ENCODE data around the gene WWP2.
A peak's percentile ranks its signal among the peaks of the same experiment; 100 is the strongest.
"Not testable (repeated sequence)": the region's sequence is repeated elsewhere in the genome, so short reads cannot be mapped to it uniquely, and the experiment has no call there.

Gene WWP2

GRCh38 chr16:69747115-69747514, 15.0 kb upstream of the WWP2 start:
- FAIRE-seq = no peak

GRCh38 chr16:69748694-69749345, 13.3 kb upstream of the WWP2 start:
- FAIRE-seq = no peak

GRCh38 chr16:69754143-69754468, 8.0 kb upstream of the WWP2 start:
- FAIRE-seq = no peak

DNA sequence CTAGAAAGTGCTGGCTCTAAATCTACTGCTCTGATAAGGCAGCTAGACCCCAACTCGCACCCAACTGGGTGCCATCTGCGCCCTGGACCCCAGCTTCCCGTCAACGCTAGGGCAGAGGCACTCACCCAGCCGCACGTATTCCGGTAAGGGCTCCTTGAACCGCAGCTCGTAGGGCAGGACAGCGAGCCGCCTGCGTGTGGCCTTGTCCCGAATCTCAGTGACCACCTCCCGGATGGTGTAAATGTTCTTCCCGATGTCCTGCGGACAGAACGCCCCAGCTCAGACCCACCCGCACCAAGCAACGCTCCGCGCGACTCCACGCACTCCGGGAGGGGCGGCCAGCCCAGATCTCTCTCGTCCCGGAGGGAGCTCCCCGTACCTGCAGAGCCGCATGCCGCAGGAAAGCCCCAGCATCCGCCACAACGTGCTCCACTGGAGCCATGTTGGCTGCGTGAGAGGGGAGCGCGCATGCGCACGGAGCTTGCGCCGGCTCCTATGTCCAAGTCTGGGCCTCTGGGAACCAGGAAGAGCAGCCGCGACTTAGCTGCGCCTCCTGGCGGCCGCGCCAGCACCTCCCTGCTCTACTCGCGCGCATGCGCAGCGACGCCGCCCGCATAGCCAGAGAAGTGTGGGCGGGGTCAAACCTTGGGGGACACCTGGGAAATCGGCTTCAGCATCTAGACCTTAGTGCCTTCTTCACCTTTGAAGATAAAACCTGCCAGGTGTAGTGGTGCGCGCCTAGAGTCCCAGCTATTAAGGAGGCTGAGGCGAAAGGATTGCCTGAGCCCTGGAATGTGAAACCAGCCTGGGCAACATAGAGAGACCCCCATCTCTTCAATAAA, 7.4 kb upstream of the WWP2 start, which contains the start of gene NOB1:
NOB1 (minus strand) TSS at position 458 of the 842 bp plus-strand sequence; CDS start at position 442, 16 bp downstream.
- peak; percentile 25 for FAIRE-seq

DNA sequence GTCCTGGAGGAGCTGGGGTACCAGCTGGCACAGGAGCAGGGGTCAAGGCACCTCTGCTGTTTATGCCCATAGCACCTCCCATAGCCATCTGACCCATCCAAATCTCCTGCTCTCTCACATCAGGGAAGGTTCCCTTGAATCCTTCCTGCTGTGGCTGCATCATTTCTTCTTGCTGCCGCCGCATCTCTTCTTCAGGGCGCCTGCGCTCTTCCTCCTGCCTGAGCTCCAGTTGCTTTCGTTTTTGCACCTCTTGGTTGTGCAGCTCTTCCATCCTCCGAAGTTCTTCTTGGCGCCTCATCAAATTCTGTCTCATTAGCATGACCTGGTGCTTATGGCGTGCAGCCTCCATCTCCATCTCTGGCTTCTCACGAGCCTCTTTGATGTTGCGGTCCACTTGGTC, 5.4 kb upstream of the WWP2 start:
- FAIRE-seq = no peak

GRCh38 chr16:69757375-69757774, 4.8 kb upstream of the WWP2 start:
- not testable (repeated sequence) for FAIRE-seq

DNA sequence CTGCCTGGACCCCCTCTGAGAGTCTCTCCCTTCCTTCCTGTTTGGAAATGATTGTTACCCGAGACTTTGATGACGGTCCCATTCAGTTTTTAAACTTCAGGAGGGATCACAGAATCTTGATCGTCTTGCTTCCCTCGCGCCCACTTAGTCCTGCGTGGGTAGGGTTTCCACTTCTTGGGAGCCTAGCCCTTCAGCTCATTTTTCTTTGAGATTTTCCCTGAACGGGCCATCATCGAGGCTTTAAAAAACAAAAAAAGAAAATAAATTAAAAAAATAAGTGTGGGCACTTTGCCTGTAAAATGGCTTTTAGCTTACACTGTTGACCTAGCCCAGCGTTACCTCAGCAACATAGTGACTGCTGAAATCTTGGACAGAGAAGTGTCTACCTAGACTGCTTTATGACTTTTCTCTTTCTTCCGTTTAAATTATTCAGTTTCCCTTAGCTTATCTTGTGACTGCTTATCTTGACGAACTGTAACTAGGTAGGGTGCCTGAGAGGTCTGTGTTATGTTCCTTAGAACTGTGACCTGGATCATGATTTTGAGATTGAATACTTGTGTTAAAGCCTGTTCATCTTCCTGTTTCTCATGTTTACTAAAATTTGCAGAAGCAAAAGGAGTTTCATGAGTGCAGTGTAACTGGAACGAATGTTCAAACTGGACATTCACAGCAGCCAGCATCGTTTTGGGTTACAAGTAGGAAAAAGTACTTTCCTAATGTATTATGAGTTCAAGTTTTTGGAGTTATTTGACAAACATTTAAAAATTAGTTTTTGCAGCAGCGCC, 874 bp downstream of the WWP2 start:
- FAIRE-seq = no peak

DNA sequence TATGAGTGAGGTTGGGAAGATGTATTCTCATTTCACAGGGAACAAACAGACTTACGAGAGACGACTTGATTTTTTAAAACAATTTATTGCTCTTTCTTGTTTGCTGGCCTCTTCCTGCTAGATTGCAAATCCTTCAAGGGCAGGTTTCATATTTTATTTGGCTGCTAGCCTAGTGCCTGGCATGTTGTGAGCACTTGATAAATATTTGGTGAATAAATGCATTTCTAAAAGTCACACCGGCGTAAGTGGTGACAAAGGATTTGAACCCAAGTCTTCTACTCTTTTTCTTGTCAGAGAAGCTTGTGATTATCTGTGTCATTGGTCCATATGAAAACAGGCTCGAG, 1.4 kb downstream of the WWP2 start:
- no peak for FAIRE-seq

DNA sequence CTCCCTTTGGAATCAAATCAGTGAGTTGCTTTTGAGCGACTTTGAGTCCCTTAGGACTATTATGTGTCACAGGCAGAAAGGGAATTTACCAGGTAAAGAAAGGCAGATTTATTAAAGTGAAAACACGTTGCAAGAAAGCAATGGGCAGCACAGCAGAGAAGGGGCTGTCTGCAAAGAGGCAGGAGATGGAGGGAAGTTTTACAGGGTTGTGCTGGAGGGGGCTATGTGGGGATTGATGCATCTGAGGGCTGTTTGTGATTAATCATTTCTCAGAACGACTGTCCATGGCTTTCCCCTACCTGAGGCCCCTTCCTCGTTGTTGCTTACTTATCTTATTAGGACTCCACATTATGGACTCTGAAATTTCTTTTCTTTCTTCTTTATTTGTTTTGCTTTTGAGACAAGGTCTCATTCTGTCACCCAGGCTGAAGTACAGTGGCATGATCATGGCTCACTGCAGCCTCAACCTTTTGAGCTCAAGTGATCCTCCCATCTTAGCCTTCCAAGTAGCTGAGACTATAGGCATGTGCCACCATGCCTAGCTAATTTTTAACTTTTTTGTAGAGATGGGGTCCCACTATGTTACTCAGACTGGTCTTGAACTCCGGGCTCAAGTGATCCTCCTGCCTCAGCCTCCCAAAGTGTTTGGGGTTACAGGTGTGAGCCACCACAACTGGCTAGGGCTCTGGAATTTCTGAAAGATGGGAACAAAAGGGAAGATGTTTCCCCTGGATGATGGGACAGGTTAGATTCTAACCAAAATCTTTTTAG, 5.5 kb downstream of the WWP2 start:
- FAIRE-seq = no peak

DNA sequence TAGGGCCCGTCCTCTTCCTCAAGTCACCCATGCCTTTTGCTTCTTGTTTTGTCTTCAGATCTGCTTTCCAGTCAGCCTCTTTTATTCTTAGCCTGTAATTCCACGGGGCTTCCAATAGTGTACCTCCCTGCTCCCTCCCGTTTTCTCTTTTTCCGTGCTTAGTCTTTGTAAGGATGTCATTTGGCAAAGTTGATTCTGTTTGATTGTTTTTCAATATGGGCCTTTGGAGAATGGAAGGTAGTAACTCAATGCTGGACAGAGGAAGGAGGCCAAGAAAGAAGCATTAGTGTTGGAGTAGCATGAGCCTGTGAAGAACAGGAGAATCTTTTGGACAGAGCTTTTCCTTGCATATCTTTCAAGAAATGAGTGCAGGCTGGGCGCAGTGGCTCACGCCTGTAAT, 6.5 kb downstream of the WWP2 start:
- FAIRE-seq = no peak

GRCh38 chr16:69769404-69769803, 7.3 kb downstream of the WWP2 start:
- FAIRE-seq = no peak

GRCh38 chr16:69771651-69771967, 9.5 kb downstream of the WWP2 start:
- FAIRE-seq = no peak

- FAIRE-seq = no peak
These were observed 11.3 kb downstream of the WWP2 start for GRCh38 chr16:69773260-69773947.

DNA sequence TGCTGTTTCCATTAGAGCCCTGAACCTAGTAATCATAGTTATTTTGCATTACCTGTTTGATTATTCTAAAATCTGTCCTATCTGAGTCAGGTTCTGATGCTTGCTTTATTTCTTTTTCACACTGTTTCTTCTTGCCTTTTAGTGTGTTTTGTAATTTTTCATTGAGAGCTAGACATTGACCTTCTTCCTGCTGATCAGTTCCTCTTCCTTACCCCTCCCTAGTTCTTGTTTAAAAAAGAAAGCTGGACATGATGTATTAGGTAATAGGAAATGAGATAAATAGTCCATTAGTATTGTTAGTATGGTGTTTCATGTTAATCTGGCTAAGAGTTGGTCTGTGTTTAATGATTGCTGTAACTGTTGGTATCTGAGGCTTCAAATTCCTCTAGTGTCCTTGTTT, 13.4 kb downstream of the WWP2 start:
- no peak for FAIRE-seq

DNA sequence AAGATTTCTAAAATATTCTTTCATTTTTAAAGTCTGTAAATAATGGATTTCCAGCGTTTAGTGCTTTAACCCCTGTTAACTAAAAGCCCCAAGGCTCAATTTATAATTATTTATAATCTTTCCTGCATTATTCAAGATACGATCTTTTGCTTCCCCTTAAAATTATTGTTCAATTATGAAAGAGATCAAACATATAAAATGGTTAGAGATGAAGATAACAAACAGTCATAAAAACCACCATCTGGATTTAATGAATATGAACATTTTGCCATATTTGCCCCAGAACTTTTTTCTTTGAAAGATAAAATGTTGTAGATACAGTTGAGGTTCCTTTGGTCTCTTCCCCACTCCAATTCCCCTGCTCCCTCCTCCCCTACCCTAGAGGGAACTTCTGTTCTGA, 17.6 kb downstream of the WWP2 start:
- FAIRE-seq = no peak

DNA sequence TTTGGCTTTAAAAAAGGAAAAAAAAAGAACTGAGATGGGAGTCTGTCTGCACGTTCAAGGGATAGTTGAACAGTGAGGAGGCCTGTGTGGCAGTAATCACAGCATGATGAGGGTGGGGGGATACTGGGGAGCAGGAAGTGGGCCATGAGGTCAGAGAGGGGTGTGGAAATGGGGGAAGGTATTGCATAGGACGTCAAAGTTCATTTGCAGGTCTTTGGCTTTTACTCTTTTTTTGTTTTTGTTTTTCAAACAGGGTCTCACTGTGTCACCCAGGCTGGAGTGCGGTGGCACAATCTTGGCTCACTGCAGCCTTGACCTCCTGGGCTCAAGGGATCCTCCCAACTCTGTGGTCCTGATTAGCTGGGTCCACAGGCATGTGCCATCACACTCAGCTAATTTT, 19.0 kb downstream of the WWP2 start:
- FAIRE-seq = no peak

DNA sequence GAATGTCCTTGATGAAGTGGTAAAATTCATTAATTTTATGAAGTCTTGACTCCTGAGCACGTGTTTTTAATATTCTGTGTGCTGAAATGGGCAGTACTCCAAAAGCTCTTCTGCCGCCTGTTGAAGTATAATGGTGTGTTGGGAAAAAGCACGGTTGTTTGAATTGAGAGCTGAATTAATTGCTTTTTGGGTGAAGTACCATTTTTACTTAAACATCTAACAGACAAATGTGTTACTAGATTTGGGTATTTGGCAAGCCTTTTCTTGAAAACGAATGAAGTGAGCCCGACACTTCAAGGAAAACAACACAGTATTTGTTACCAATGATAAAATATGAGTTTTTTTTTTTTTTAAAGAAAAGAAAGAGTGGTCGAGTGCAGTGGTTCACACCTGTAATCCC, 22.5 kb downstream of the WWP2 start:
- no peak for FAIRE-seq

DNA sequence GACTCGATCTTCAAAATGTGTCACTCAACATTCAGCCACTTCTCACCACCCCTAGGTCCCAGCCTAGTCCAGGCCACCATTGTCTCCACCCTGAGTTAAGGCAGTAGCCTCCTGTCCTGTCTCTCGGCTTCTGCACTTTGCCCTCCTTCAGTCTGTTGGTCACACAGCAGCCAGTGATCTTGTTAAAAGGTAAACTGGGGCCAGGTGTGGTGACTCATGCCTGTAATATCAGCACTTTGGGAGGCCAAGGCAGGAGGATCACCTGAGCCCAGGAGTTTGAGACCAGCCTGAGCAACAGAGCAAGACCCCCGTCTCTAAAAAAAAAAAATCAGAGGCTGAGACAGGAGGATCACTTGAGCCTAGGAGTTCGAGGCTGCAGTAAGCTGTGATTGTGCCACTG, 25.8 kb downstream of the WWP2 start:
- no peak for FAIRE-seq

DNA sequence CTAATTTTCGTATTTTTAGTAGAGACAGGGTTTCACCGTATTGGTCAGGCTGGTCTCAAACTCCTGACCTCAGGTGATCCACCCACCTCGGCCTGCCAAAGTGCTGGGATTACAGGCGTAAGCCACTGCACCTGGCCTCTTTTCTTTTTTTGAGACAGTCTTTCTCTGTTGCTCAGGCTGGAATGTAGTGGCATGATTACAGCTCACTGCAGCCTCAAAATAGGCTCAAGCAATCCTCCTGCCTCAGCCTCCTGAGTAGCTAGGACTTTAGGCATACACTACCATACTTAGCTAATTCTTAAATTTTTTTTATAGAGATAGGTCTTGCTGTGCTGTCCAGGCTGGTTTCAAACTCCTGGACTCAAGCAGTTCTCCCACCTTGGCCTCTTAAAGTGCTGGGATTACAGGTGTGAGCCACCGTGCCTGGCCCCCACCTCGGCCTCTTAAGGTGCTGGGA, 29.3 kb downstream of the WWP2 start:
- not testable (repeated sequence) for FAIRE-seq

DNA sequence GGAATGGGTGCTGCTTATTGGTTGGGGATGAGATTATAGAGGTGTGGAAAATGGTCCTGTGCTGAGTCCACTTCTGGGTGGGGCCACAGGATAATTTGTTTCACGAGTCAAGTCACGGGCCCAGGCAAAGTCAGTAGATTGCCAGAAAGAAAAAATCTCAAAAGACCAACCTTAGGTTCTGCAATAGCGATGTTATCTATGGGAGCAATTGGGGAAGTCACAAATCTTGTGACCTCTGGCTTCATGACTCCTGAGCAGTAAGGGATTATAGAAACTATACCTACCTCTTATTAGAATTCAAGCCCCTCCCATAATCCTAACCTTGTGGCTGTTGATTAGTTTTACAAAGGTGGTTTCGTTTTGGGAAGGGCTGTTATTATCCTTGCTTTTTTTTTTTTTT, 31.4 kb downstream of the WWP2 start:
- no peak for FAIRE-seq

GRCh38 chr16:69794486-69794885, 32.4 kb downstream of the WWP2 start:
- no peak for FAIRE-seq

DNA sequence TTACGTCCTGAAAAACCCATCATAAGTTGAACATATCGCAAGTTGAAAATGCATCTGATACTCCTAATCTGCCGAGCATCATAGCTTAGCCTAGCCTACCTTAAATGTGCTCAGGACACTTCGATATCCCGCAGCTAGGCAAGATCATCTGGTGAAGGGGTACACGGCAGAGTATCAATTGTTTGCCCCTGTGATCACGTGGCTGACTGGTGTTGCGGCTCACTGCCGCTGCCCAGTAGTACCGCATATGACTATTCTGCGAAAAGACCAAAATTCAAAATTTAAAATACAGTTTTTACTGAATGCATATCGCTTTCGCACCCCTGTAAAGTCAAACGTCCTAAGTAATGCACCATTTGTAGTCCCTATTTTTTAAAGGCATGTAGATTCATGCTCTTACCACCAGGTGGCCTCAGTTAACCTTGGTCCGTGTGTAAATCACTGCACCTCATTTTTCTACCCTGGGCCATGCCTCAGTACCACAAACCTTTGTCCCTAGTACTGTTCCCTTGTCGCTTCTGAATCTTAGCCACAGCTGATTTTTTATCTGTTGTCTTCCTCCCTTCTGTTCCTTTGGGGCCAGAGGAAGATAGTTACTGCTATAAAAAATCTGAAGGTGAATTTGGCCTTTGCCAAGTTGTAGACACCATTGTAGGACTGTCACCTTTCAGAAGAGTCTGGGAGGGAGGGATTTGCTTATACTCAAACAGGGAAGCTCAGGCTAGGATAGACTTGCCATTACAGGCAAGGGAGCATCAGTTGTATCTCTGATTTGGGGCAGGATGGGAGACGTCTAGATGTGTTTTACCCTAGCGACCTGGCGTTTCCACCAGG, 34.4 kb downstream of the WWP2 start:
- peak; percentile 85 for FAIRE-seq
